Esophagus squamous epithelium (tissue), 5 donors: Measurements from ENCODE around the gene SERGEF. TPM values are rescaled to one million over a fixed set of nuclear protein-coding genes. Genes with fewer than 3 reads are reported as not detected.
A peak's percentile ranks its signal among the peaks of the same experiment; 100 is the strongest.

Experiments
- DNase-seq: peaks from one replicate; lab custom pipeline; 2025; lab: John Stamatoyannopoulos, UW
- H3K27ac ChIP-seq, 4 donors: fragments of 200-600 bp; sonication (generic); one replicate each; pipeline ENCODE4 v1.5.1; 2016 to 2019; ENCODE audit warnings: mild to moderate bottlenecking in 1 of 4
- H3K27me3 ChIP-seq, 4 donors: fragments of 200-600 bp; sonication (generic); 1 replicate in 3 of 4; 2 replicates in 1 of 4; pipeline versions ENCODE4 v1.5.1 to v1.6.0; 2017 to 2021; ENCODE audit warnings: antibody characterized with exemption in 1 of 4
- H3K36me3 ChIP-seq, 3 donors: fragments of 200-600 bp; sonication (generic); one replicate each; pipeline ENCODE4 v1.5.1; 2016 to 2019
- H3K4me1 ChIP-seq, 3 donors: fragments of 200-600 bp; sonication (generic); one replicate each; pipeline ENCODE4 v1.5.1; 2017 to 2019
- H3K4me3 ChIP-seq, 4 donors: fragments of 200-600 bp; sonication (generic); 1 replicate in 3 of 4; 2 replicates in 1 of 4; pipeline ENCODE4 v1.5.1; 2016 to 2019; ENCODE audit warnings: mild to moderate bottlenecking in 2 of 4, moderate library complexity in 1 of 4
- H3K9me3 ChIP-seq, 3 donors: fragments of 200-600 bp; sonication (generic); one replicate each; pipeline ENCODE4 v1.5.1; 2016 to 2019
- CTCF ChIP-seq, 6 experiments: fragments of 450-650 bp in 4 of 6; fragments of 200-600 bp in 2 of 6; sonication (generic) in 2 of 6; IDR thresholded peaks; one replicate each; pipeline ENCODE4 v1.5.1; 2016 to 2019; ENCODE audit warnings: antibody characterized with exemption in 6 of 6, mild to moderate bottlenecking in 4 of 6, moderate library complexity in 4 of 6
- POLR2A ChIP-seq, 4 donors: fragments of 450-650 bp; IDR thresholded peaks; one replicate each; pipeline ENCODE4 v1.6.1; 2017; ENCODE audit warnings: antibody characterized with exemption in 4 of 4, mild to moderate bottlenecking in 4 of 4, moderate library complexity in 3 of 4
- WGBS, 2 donors: methylation state at CpG; one replicate each; pipeline ENCODE4 v1.1.5; 2018; 5-methylcytosine and 5-hydroxymethylcytosine counted together
- intact Hi-C: fragments of 100-400 bp; cut with DNase I; formaldehyde crosslinking; loops from one replicate; pipeline ENCODE4 v1.15.0; 2022
- total RNA-seq, 4 donors: library from RNA; depleted of rRNA; stranded (reverse); fragments of >200 nt; gene quantifications; one replicate each; pipeline ENCODE4 v1.1.0, GENCODE V29; 2016
- donor health status: DM: yes; HTN: yes; CAD: no.

SERGEF gene
- total RNA-seq, 4 donors from 2014 or later, result 4.2 to 35.7 (median 13.4) TPM

GRCh38 chr11:17838102-17838501 lies 174.7 kb downstream of the SERGEF start:
- Histone ChIP-seq H3K4me1 (no peaks in the 10 kb centered on the region), H3K9me3 (no peaks in the 10 kb centered on the region), H3K36me3 (no peaks in the 10 kb centered on the region), H3K27ac (no peak overlapping the region), H3K4me3 (no peak overlapping the region), H3K27me3 (no peaks in the 10 kb centered on the region)
- intact Hi-C loops, result no loop called here
- 91 to 100% methylated on average over 2 to 3 of the region's 3 CpGs for WGBS, 2 donors
- no peak for DNase-seq
- TF ChIP-seq CTCF (IDR thresholded peaks at IDR 0.05) (no peak), POLR2A (IDR thresholded peaks at IDR 0.05) (no peak)

- no peaks in the 10 kb centered on the region for H3K9me3 ChIP-seq
- DNase-seq, result no peak
- no peaks in the 10 kb centered on the region for H3K27me3 ChIP-seq
- no peaks in the 10 kb centered on the region for H3K4me1 ChIP-seq
- H3K36me3 ChIP-seq, result no peaks in the 10 kb centered on the region
- 95% methylated on average over 3 of the region's 3 CpGs for WGBS, 2 donors
- TF ChIP-seq POLR2A (IDR thresholded peaks at IDR 0.05), result no peak
- TF ChIP-seq CTCF (IDR thresholded peaks at IDR 0.05), result no peak
- H3K27ac ChIP-seq, result no peak overlapping the region
- intact Hi-C loops, result no loop called here
- H3K4me3 ChIP-seq, result no peak overlapping the region
Measured at GRCh38 chr11:17831883-17832282, 181.0 kb downstream of the SERGEF start.

GRCh38 chr11:17831228-17831627 lies 181.6 kb downstream of the SERGEF start:
- no peaks in the 10 kb centered on the region for H3K4me1 ChIP-seq
- H3K27me3 ChIP-seq, result no peaks in the 10 kb centered on the region
- WGBS, 2 donors, result 100% methylated on average over 1 of the region's 1 CpG; no CpG with 5 or more reads in 1 of the 2 donors
- no peak for DNase-seq
- TF ChIP-seq CTCF (IDR thresholded peaks at IDR 0.05), result no peak
- TF ChIP-seq POLR2A (IDR thresholded peaks at IDR 0.05), result no peak
- no peaks in the 10 kb centered on the region for H3K36me3 ChIP-seq
- H3K9me3 ChIP-seq, result no peaks in the 10 kb centered on the region
- no peak overlapping the region for H3K27ac ChIP-seq
- intact Hi-C loops, result no loop called here
- no peak overlapping the region for H3K4me3 ChIP-seq

- DNase-seq, result no peak
- H3K4me3 ChIP-seq, result no peak overlapping the region
- H3K9me3 ChIP-seq, result no peaks in the 10 kb centered on the region
- H3K27me3 ChIP-seq, result no peaks in the 10 kb centered on the region
- no peaks in the 10 kb centered on the region for H3K4me1 ChIP-seq
- intact Hi-C loops, result no loop called here
- H3K36me3 ChIP-seq, result no peaks in the 10 kb centered on the region
- TF ChIP-seq CTCF (IDR thresholded peaks at IDR 0.05) (no peak), POLR2A (IDR thresholded peaks at IDR 0.05) (no peak)
- peak overlapping the region in 1 of 4 donors; percentile 21 for H3K27ac ChIP-seq
- WGBS, 2 donors, result 66 to 73% methylated on average over 5 to 9 of the region's 9 CpGs
Measured at GRCh38 chr11:17828311-17828751, 184.5 kb downstream of the SERGEF start.

- H3K9me3 ChIP-seq, result no peaks in the 10 kb centered on the region
- H3K4me3 ChIP-seq, result no peak overlapping the region
- no peak overlapping the region for H3K27ac ChIP-seq
- no peak for DNase-seq
- intact Hi-C loops, result no loop called here
- no peaks in the 10 kb centered on the region for H3K36me3 ChIP-seq
- peaks cover 0 to 10% (median 9%) of the 10 kb centered on the region in 3 donors for H3K4me1 ChIP-seq
- no peaks in the 10 kb centered on the region for H3K27me3 ChIP-seq
- TF ChIP-seq POLR2A (IDR thresholded peaks at IDR 0.05) (no peak), CTCF (IDR thresholded peaks at IDR 0.05) (peak in 1 of 6 experiments; percentile 13)
- 90 to 95% methylated on average over 5 of the region's 5 CpGs for WGBS, 2 donors
Measured at GRCh38 chr11:17827006-17827405, 185.8 kb downstream of the SERGEF start.
